DMS53 (cell line): ENCODE measurements around the gene ASTL.
"Not testable (repeated sequence)": the region's sequence is repeated elsewhere in the genome, so short reads cannot be mapped to it uniquely, and the experiment has no call there.

Experiments used
- DNase-seq: peaks from one replicate; lab custom pipeline; 2025; lab: John Stamatoyannopoulos, UW

The ASTL gene

GRCh38 chr2:96098900-96099590 lies 39.3 kb downstream of the ASTL start:
- DNase-seq, result no peak

- DNase-seq, result no peak
These were observed 40.1 kb downstream of the ASTL start for GRCh38 chr2:96097951-96098823.

DNA sequence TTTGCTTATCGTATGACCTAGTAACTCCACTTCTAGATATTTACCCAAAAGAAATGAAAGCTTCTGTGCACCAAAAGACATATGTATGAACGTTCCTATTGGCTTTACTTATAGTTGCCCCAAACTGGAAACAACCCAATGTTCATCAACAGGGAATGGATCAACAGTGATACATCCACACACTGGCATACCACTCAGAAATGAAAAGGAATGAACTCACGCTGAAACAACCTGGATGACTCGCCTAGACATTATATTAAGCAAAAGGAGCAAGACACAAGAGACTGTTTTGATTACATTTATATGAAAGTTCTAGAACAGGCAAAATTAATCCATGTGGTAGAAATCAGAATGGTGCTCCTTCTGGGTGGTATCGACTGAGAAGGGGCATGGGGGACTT lies 40.9 kb downstream of the ASTL start:
- DNase-seq, result no peak

- peak; percentile 52 for DNase-seq
These were observed 43.1 kb downstream of the ASTL start for GRCh38 chr2:96095116-96095636.

- no peak for DNase-seq
These were observed 44.8 kb downstream of the ASTL start for GRCh38 chr2:96093528-96093927.

GRCh38 chr2:96092951-96093350 lies 45.4 kb downstream of the ASTL start:
- DNase-seq, result no peak

- DNase-seq, result no peak
These were observed 45.8 kb downstream of the ASTL start for GRCh38 chr2:96092573-96092877.

DNA sequence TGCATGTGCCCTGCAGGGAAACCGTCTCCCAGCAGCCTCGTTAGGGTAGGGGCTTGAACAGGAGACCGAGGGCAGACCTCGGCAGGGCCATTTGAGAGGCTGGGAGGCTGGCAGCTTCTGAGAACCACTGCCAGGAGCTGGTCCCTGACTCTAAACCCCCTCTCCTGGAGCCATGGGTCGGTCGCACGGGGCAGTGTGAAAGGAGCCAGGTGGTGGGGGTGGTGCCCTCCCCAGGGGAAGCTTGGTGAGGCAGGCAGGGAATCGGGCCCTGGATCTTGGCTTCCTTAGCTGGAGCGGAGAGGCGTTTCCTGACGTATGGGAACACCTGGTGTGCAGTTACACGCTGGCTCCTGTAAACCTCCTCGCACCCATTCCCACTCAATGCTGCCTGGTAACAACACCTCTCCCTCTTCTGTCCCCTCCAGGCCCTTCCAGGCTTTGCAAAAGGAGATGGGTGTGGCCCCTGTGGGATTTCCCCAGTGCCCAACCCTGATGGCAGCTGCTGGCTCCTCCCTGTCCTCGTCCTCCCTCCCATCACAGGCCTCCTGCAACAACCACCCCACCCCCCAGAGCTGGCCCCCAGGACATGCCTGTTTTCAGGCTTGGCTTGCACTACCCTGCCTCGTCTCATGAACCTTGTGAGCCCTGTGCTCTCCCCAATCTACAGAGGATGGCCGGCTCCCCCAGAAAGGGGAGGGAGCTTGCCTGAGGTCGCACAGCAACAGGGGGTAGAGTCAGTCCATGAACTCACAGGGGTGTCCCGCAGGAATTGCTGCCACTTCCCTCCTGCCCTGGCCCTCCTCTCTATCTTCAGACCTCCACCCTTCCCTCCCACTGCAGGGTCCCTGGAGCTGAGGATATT lies 46.4 kb downstream of the ASTL start:
- DNase-seq, result peak; percentile 30

DNA sequence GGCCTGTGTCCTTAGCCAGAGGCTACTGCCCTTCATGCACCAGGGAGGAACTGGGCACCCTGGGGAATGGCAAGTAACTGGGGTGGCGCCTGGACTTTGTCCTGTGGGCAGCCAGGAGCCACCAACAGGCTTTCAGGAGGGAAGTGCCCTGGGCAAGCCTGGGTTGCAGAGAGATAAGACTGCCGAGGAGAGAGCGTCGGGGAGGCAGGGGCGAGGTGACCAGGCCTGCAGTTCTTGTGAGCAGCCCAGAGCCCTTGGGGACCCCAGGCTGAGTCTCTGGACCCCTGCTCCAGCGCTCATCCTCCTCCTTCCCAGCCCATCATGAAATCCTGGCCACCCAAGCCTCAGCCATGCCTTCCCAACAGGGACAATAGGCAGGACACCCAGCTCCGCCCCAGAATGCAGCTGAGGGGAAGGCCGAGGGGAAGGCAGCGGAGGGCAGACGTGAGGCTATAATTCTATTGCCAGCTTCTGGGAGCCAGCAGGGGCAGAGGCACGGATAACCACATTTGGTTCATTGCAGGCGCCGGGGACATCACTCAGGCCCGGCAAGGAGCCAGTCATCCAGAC lies 47.1 kb downstream of the ASTL start:
- no peak for DNase-seq

DNA sequence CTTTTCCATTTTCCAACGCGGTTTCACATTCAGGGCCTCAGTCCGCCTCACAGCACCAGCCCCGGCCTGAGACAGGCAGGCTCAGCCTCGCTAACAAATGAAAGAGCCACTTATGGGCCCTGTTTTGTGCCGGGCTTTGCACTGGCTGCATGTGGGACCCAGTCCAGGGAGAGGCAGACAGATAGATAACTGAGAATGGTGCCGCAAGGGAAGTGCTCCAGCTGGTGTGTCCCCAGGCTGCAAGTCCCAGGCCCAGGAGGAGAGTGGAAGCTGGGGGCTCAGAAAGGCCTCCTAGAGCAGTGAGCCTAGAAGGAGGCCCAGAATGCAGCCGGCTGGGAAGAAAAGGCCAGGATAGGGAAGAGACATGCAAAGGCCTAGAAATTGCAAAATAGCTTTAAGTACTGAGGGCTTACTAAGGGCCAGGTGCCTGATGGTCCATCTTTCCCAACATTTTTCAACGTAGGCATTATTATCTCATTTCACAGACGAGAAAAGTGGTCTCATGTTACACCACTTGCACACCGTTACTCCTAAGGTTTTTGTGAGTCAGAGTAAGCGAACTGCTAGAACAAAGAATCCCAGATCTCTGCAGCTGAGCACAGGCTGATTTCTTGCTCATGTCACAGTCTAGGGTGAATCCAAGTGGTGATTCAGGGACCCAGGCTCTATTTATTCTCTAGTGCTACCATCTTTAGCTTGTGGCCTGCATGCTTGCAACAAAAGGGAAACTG lies 47.9 kb downstream of the ASTL start:
- no peak for DNase-seq

DNA sequence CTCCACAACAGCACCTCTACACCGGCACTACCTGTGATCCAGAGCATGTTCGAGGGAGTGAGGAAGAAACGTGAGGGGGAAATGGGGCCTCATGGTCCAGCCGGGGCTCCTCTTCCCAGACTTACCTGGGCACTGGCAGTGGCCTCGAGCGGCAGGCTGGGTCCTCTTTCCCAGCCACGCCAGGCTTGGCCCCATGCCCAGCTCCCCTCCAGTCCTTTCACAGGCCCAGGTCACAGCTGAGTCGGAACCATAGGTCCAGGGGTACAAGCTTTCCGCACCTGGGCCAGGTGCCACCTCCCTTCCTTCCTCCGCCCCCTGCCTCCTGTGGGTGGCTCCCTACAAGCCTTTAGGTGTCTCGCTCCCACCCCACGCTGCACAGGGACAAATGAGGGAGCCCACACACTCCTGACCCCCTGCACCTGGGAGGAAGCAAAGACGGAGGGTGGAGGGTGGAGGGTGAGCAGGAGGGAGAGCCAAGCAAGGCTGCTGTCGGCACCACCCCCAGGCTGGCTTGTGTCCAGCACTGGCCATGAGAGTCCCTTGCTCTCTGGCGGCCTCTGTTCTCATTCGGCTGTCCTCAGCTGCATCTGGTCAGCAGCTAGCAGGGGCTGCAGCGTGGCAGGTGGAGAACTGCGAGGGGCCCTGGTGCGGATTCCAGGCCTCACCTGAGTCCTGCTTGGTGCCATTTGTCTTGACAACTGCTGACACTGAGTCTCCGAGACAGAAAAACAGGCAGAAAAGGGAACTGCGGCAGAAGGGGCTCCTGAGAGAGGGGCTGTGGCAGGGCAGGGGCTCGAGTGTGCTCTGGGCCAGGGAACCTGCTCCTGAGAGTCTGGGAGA lies 48.7 kb downstream of the ASTL start:
- DNase-seq, result no peak

- no peak for DNase-seq
These were observed 49.7 kb downstream of the ASTL start for GRCh38 chr2:96088340-96089335.

DNA sequence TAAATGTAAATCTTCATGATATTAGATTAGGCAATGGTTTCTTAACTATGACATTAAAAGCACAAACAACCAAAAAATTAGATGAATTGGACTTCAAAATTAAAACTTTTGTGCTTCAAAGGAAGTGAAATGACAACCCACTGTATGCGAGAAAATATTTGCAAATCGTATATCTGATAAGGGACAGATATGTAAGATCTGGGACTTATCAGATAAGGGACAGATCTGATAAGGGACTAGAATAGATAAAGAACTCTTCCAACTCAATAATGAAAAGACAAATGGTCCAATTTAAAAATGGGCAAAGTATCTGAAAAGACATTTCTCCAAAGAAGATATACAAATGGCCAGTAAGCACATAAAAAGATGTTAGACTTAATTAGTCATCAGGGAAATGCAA lies 51.2 kb downstream of the ASTL start:
- DNase-seq, result no peak

DNA sequence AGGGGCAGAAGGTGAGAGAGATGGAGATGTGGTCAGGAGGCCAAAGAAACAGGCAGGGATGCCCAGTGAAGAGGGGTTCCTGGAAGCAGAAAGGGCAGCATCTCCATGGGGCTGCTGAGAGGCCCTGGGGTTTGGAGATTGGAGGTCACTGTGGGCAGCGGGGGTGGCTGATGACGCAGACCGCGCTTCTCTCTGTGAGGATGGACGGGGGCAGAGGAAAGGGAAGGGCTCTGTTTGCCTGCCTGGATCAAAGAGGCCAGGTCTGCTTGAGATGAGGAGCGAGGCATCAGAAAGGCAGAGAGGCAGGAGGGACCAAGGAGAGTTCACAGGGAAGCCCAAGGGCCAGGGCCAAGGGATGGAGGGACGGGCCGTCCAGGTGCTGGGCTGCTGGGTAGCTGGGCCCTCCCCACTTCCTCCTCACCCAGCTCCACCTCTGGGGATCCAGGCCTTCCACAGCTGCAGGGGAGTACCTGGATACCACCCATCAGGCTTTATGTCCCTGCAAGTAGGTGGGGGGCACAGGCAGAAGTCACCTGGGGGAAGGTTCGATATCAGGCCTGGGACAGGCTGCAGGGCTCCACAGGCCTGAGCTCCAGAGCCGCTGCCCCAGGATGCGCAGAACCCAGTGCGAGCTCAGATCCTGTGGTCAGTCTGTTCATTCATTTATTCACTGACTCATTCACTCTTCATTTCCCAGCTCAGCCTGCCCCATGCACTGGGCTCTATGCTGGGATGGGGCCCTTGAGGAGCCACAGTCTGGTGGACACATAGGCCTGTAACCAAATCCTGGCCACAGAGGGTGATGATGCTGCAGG lies 52.6 kb downstream of the ASTL start:
- DNase-seq, result no peak

DNA sequence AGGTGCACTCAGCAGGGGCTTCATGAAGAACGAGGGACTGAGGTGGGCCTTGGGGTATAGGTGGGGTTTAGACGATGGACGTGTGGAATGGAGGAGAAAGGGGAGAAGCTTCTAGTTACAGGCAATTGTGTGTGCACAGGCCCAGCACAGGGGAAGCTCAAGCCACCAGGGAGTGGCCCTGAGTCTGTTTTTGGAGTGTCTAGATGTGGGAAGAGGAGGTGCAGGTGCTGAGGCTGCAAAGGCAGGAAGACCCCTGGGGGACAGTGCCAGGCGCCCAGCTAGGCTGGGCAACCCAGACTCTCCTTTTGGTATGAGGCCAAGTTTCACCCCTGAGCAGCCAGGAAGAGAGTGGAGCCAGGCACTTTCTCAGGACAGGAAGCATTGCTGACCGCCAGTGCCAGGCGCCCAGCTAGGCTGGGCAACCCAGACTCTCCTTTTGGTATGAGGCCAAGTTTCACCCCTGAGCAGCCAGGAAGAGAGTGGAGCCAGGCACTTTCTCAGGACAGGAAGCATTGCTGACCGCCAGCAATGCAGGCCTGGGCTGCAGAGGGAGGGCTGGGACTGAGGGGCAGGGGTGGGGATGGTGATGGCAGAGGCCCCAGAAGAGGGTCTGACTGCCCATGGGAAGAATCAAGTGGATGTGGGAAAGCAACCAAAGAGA lies 53.3 kb downstream of the ASTL start:
- DNase-seq, result not testable (repeated sequence)

DNA sequence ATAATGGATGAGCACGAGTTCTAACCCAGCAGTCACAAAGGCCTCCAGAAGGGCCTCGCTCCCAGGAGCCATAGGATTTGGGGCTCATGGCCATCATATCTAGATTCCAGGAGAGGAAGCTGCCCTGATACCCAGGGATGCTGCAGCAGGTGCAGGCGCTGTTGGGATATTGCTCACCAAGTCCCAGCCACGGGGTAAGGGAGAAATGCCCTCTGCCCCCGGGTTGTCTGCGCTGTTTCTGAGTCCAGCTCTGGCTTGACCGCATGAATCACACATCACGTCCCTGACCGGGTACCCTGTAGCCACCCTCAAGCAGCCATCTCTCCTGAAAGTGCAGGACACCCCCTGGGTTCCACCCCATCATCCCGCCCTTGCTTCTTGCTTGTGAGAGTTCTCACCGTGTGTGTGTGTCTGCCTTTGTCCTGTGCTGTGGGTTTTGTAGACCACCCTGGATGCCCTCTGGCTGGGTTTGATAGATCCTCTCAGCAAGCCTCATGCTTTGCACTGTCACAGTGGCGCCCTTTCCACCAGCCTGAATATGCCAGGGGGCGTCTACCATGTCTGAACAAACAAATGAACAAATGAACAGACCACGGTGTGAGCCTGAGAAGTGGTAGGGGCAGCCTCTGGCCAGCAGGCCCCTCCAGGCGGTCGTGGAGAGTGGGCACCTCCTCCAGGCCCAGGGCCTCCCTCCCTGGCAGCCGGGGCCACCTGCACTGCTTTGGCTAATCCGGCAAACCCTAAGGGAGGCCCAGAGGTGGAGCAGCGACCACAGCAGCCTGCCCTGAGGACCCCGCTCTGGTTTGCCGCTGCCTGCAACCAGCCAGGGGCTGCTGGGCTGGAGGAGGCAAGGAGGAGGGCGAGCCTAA lies 54.1 kb downstream of the ASTL start:
- no peak for DNase-seq
